Measurements from ENCODE around the gene SPOP.
"Not testable (repeated sequence)": the region's sequence is repeated elsewhere in the genome, so short reads cannot be mapped to it uniquely, and the experiment has no call there.

Gene SPOP

DNA sequence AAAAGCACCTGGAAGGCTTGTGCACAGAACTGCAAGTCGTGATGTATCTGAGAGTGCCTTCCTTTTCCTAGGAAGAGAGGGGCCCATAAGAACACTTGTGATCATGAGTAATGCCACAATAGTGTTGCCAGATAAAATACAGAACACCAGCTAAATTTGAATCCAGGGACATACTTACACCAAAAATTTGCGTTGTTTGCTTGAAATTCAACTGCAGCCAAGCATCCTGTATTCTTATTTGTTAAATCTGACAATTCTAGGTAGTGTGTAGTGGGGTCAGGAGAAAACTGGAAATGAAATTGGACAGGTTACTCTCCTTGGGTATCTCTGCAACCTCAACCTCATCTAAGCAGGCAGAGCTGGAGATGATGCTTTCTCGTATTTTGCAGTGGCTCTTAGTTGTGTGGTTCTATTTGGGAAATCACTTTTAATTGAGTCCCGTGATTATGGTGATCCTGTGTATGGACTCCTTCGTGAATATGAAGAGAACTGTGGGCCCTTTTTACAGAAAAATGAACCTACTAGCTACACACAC, 17.9 kb upstream of the SPOP start:
- DNase-seq (ENCODE audit: low read depth in 2 of 2), result no peak

DNA sequence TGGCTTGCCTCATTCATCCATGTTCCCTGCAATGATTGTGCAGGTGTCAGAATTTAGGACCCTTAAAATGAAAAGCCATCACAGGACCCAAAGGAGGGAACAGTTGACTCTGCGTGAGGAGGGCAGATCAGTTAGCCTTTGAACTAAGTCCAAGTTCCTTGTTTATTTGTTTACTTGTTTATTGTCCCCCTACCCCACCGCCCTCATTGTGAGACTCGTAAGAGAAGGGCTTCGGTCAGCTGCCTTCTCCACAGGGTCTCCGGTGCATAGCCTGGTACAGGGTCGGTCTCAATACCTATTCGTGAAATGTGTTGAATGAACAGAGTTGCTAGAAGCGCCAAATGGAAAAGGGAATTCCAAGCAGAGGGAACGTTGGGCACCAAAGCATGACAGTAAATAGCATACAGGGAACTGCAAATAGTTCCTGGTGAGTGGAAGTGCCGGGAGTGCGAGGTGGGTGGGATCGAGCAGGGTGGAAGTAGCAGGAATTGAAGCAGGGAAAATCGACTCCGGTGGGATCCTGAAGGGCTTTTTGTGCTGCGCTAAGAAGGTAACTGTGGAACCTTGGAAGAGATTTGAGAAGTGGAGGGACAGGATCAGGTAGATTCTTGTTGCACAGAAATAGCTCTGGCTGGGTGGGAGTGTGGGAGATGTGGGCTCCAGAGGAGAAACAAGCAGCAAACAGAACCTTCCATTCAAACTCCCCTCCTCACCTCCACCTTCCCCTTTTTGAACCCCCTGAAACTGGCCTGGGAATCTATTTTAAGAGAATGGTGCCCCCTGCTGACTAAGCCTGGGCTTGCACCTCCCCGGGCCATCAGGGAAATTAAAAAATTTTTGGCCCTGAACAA, 17.2 kb upstream of the SPOP start:
- peak; percentile 52 to 73 for DNase-seq (ENCODE audit: low read depth in 2 of 2)

GRCh38 chr17:49692751-49693150, 14.9 kb upstream of the SPOP start:
- DNase-seq (ENCODE audit: low read depth in 2 of 2), result no peak

DNA sequence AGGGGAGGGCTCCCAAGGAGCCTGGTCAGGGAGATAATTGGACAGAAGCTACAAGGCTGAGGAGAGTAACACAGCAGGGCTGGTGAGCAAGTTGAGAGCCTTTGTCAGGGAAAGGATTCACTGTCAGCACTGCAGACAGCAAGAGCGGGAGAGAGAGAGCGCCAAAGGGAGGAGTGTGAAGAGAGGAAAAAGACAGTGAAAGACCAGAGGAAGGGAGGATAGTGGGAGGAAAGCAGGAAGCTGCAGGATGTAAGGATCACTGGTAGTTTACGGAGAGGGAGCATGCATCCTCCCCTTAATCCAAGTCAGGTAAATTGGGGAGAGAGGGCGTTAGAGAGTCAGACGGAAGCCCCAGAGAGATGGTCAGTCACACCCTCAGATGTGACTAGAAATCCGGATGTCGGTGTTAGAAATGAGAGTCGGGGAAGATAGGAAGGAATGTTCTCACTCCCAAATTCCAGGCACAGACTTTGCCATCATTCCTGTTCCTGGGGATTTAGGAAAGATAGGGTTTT, 13.8 kb upstream of the SPOP start:
- DNase-seq (ENCODE audit: low read depth in 2 of 2), result no peak

DNA sequence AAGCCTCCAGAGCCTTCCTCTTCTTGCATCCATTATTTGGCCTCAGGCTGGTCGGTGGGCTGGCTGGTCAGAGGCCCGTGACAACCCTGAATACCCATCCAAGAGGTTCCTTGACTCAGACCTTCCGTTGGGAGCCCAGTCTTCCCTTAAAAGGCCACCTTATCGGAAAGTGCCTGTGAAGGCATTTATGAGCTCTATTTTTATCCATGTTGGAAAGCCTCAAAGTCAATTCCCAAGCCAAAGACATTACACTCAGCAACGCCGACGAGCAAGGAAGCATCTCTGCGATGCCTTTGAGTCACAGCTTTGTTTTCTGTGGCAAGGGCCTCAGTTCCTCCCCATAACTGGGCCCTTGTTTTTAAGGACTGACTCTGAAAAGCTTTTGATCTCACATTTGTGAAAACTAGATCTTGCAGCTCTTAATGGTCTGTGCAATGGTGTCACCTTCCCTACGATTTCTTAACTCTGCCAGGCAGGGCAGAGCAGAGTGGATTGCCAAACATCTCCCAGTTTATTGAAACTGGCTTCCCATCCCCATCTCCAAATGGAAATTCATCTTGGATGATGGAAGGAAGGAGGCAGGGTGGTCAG, 13.3 kb upstream of the SPOP start:
- no peak for DNase-seq (ENCODE audit: low read depth in 2 of 2)

GRCh38 chr17:49690256-49690655, 12.4 kb upstream of the SPOP start:
- no peak for DNase-seq (ENCODE audit: low read depth in 2 of 2)

- DNase-seq (ENCODE audit: low read depth in 2 of 2), result no peak
Observed at GRCh38 chr17:49688848-49689247, 11.0 kb upstream of the SPOP start.

DNA sequence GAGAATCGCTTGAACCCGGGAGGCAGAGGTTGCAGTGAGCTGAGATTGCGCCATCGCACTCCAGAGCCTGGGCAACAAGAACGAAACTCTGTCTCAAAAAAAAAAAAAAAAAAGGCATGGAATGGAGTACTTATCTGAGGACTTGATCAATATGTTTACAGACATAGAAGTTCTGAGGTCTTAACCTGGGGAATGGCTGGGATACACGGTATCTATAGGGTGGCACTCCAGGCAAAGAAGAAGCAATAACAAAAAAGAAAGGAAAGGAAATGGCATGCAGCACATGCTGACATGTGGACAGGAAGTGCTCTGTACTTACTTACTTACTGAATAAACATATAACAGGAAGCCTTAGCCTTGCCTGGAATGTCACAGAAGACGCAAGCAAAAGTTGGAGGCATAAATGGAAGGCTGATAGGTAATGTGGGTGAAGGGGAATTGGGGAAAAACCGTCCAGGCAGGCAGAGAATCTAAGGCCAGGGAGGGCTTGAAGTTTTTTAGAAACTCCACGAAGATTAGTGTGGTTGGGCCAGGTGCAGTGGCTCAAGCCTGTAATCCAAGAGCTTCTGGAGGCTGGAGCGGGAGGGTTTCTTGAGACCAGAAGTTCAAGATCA, 10.1 kb upstream of the SPOP start:
- DNase-seq (ENCODE audit: low read depth in 2 of 2), result no peak

- no peak for DNase-seq (ENCODE audit: low read depth in 2 of 2)
Observed at GRCh38 chr17:49681106-49681979, 3.4 kb upstream of the SPOP start.

DNA sequence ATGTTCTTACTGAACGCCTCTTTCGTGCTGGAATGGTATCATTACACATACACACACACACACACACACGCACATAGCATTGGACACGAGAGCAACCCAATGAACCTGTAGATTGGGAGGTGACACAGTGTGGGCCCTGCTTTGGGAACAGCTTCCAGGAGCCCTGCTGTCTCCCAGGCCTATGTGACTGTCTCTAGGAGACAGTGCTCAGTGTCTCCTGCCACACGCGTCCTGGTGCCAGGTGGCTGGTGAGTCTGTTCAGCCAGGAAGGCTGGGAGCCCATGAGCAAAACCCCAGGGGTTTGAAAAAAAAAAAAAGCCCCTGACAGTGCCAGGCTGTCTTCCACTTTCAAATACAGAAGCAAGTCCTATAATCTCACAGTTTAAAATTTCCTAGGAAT, 2.4 kb upstream of the SPOP start:
- DNase-seq (ENCODE audit: low read depth in 2 of 2), result no peak

- DNase-seq (ENCODE audit: low read depth in 2 of 2), result peak; percentile 93 to 98
Observed at GRCh38 chr17:49677134-49677932, 564 bp downstream of the SPOP start.

DNA sequence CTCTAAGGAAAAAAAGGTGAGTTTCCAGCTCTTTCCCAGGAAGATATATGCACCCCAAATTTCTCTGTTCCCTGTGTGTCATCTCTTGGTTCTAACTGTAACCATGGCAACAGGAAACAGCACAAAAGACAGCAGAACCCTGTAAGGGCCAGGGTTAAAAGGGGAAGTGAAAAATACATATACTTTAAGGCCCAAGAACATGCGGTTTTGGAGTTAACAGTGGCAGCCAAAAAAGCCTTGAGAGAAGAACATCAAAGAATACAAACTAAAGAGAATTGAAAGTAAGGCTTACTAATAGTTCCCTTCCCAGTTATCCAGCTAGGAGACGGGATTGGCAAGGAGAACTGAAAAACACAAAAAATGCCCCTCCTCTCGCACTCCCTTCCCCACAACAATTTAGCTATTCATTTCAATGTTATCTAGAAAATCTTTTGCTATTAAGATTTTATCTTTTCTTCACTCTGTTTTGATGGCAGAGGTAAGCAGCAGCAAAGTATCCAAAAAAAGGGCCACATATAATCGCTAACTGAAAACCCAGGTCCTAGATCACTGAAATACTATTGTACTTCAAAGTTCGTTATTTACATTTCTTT, 1.5 kb downstream of the SPOP start:
- no peak for DNase-seq (ENCODE audit: low read depth in 2 of 2)

- DNase-seq (ENCODE audit: low read depth in 2 of 2), result no peak
Observed at GRCh38 chr17:49674507-49674906, 3.4 kb downstream of the SPOP start.

DNA sequence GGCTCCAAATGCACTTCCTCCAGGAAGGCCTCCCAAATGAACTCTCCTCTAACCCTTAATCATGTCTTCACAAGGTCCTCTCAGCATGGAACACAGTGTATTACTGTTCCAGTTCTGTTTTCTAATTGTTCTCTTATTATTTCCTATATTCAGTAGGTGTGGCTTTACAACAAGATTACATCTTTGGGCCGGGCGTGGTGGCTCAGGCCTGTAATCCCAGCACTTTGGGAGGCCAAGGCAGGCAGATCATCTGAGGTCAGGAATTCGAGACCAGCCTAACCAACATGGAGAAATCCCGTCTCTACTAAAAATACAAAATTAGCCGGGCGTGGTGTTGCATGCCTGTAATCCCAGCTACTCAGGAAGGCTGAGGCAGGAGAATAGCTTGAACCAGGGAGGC, 4.2 kb downstream of the SPOP start:
- DNase-seq (ENCODE audit: low read depth in 2 of 2), result not testable (repeated sequence)

DNA sequence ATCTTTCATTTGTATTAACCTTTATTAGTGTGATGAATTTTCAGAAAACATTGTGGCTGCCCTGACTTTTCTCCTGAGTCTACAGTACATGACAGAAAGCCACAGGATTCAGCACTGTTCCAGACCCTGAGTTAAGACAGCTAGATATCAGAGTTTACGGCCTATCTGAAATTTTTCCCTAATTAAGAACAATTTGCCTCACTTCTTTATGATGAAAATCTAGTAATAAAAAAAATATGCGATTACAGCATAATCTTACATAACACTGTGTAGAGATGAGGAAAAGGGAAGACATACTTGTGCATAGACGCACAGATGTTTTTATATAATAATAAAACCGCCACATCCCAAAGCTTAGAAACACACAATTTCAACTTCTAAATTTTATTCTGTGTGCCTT, 7.3 kb downstream of the SPOP start:
- DNase-seq (ENCODE audit: low read depth in 2 of 2), result no peak

DNA sequence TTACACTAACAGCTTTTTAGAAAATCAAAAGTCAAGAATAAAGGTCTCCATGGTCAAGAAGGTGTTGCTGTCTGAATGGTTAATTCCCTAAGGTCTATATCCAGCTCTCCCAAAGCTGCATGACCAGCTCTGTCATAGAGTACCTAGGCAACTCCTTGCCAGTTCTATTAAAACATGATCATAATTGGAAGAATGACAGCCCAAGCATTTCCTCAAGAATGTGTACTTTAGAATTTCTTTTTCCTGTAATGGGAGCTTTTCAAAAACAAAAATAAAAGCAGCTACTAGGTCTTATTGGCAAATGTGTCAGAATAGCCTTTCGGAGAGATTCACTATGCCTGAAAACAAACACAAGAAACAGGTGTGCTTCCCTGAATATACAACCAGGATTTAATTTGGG, 7.9 kb downstream of the SPOP start:
- DNase-seq (ENCODE audit: low read depth in 2 of 2), result no peak

- DNase-seq (ENCODE audit: low read depth in 2 of 2), result no peak
Observed at GRCh38 chr17:49667854-49668253, 10.0 kb downstream of the SPOP start.

GRCh38 chr17:49664706-49665211, 13.1 kb downstream of the SPOP start:
- DNase-seq (ENCODE audit: low read depth in 2 of 2), result no peak

DNA sequence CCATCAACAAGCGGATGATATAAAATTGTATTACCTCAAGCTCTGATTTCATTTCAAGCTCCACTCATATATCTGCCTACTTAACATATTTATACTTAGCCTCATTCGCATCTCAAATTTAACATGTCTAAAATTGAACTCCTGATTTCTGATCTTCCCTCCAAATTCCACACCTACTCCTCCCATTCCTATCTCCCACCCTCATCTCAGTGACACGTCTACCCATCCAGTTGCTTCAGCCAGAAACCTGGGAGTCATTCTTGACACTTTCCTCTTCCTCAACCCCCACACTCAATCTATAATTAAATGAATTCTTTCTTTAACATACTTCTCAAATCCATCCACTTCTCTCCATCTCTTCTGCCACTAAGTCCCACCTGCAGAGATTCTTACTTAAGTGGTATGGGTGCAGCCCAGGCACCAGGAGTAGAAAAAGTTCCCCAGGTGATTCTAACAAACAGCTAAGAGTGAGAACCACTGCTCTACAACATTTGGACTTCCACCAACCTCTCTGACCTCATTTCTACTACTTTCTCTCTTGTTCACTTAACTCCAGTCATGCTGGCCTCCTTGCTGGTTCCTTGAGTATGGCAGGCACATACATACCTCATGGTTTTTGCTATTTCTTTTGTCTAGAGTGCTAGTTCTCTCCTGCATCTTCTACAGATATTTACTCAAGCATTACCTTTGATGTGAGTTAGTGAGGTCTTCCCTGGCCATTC, 18.1 kb downstream of the SPOP start:
- no peak for DNase-seq (ENCODE audit: low read depth in 2 of 2)
